H4 (cell line): Measurements from ENCODE around the gene PLEKHJ1. TPM values are rescaled to one million over a fixed set of nuclear protein-coding genes. Genes with fewer than 3 reads are reported as not detected.

Source experiments
- DNase-seq: peaks from one replicate; pipeline ENCODE4 v3.0.0-alpha.2; 2015; ENCODE audit warnings: low spot score
- total RNA-seq: library from RNA; depleted of rRNA; stranded (reverse); fragments of >200 nt; shearing (Covaris generic); gene quantifications from 2 replicates; pipeline ENCODE4 v1.2.3, GENCODE V29; 2014

Gene PLEKHJ1
- total RNA-seq, 1 experiment from 2014 or later = 45.1 TPM

- no peak for DNase-seq
These were observed 607 bp downstream of the PLEKHJ1 start for GRCh38 chr19:2235381-2236063.

GRCh38 chr19:2234996-2235380, 1.1 kb downstream of the PLEKHJ1 start:
- no peak for DNase-seq

GRCh38 chr19:2233601-2234280, 2.4 kb downstream of the PLEKHJ1 start:
- no peak for DNase-seq

- no peak for DNase-seq
These were observed 3.6 kb downstream of the PLEKHJ1 start for GRCh38 chr19:2232286-2233151.

GRCh38 chr19:2231621-2232221, 4.4 kb downstream of the PLEKHJ1 start:
- peak; percentile 21 for DNase-seq

- no peak for DNase-seq
These were observed 5.2 kb downstream of the PLEKHJ1 start for GRCh38 chr19:2230807-2231533.

- DNase-seq = no peak
These were observed 6.0 kb downstream of the PLEKHJ1 start for GRCh38 chr19:2230033-2230531.

- no peak for DNase-seq
These were observed 6.8 kb downstream of the PLEKHJ1 start for GRCh38 chr19:2229103-2230032.

- DNase-seq = no peak
These were observed 7.7 kb downstream of the PLEKHJ1 start for GRCh38 chr19:2228157-2229030.

- no peak for DNase-seq
These were observed 8.5 kb downstream of the PLEKHJ1 start for GRCh38 chr19:2227415-2228156.

GRCh38 chr19:2226840-2227360, 9.2 kb downstream of the PLEKHJ1 start:
- DNase-seq = no peak

- no peak for DNase-seq
These were observed 9.9 kb downstream of the PLEKHJ1 start for GRCh38 chr19:2226051-2226839.

- no peak for DNase-seq
These were observed 10.6 kb downstream of the PLEKHJ1 start for GRCh38 chr19:2225415-2226050.

- DNase-seq = no peak
These were observed 11.3 kb downstream of the PLEKHJ1 start for GRCh38 chr19:2224754-2225349.

- no peak for DNase-seq
These were observed 12.2 kb downstream of the PLEKHJ1 start for GRCh38 chr19:2223959-2224358.

- no peak for DNase-seq
These were observed 12.7 kb downstream of the PLEKHJ1 start for GRCh38 chr19:2223391-2223790.
